Measurements from ENCODE around the gene PIH1D2. TPM values are rescaled to one million over a fixed set of nuclear protein-coding genes. Genes with fewer than 3 reads are reported as not detected.
A peak's percentile ranks its signal among the peaks of the same experiment; 100 is the strongest.

PIH1D2 gene
- total and polyA plus RNA-seq, 2 donors (not counting 1 experiment from before 2014, with no cell fraction given) = 0.06 to 0.67 TPM

GRCh38 chr11:112024773-112025678 is 48.8 kb downstream of the PIH1D2 start, which contains the start of gene DLAT:
DLAT (plus strand) TSS chr11:112025408; CDS start chr11:112025473, 65 bp downstream.
- no peak for TF ChIP-seq EZH2 (IDR thresholded peaks at IDR 0.05; ENCODE audit: borderline replicate concordance, insufficient read depth, low read depth, low read length, poor library complexity, severe bottlenecking)
- TF ChIP-seq, protein P1, sequence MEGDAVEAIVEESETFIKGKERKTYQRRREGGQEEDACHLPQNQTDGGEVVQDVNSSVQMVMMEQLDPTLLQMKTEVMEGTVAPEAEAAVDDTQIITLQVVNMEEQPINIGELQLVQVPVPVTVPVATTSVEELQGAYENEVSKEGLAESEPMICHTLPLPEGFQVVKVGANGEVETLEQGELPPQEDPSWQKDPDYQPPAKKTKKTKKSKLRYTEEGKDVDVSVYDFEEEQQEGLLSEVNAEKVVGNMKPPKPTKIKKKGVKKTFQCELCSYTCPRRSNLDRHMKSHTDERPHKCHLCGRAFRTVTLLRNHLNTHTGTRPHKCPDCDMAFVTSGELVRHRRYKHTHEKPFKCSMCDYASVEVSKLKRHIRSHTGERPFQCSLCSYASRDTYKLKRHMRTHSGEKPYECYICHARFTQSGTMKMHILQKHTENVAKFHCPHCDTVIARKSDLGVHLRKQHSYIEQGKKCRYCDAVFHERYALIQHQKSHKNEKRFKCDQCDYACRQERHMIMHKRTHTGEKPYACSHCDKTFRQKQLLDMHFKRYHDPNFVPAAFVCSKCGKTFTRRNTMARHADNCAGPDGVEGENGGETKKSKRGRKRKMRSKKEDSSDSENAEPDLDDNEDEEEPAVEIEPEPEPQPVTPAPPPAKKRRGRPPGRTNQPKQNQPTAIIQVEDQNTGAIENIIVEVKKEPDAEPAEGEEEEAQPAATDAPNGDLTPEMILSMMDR (IDR thresholded peaks at IDR 0.05) = no peak
- CTCF ChIA-PET = interaction anchor here (0.9 to 1.2 kb wide), 3 partner anchors 49 to 95 kb away, joined by 3 to 4 read pairs (median 3); no protein-coding TSS in a partner anchor
- peak within 1 kb of the TSS; percentile 98 for H3K27ac Mint-ChIP-seq
- Histone ChIP-seq H3K4me1 (ENCODE audit: control insufficient read depth in 2 of 2, insufficient read depth in 2 of 2, low read length in 2 of 2) (peaks cover 18 to 20% of the 10 kb centered on the region in 2 donors), H3K9me3 (ENCODE audit: control extremely low read depth in 1 of 3, control insufficient read depth in 2 of 3, insufficient read depth in 1 of 3, low read length in 2 of 3) (no peaks in the 10 kb centered on the region), H3K27me3 (replicated peaks in 1 of 4; ENCODE audit: control extremely low read depth in 1 of 4, control insufficient read depth in 3 of 4, insufficient read depth in 4 of 4, low read length in 3 of 4) (no peaks in the 10 kb centered on the region), H2AFZ (ENCODE audit: insufficient read depth, low read depth, low read length, poor library complexity, severe bottlenecking) (peak within 1 kb of the TSS; percentile 99), H3K27ac (ENCODE audit: low read length in 2 of 2) (peak within 1 kb of the TSS; percentile 75 to 83), H3K9ac (ENCODE audit: low read length) (peak within 1 kb of the TSS; percentile 99), H3K4me2 (replicated peaks; ENCODE audit: low read depth, low read length, poor library complexity, severe bottlenecking) (peak within 1 kb of the TSS; percentile 95), H4K20me1 (ENCODE audit: control insufficient read depth, insufficient read depth, low read length, poor library complexity, severe bottlenecking) (no peaks in the 10 kb centered on the region), H3K4me3 (ENCODE audit: control extremely low read depth in 1 of 5, extremely low read depth in 1 of 5, insufficient read depth in 1 of 5, low read depth in 2 of 5, low read length in 4 of 5) (peak within 1 kb of the TSS; percentile 76 to 100 (median 98)), H3K36me3 (replicated peaks in 1 of 2; ENCODE audit: control extremely low read depth in 1 of 2, control insufficient read depth in 1 of 2, extremely low read depth in 1 of 2, insufficient read depth in 2 of 2, low read length in 1 of 2) (peaks cover 0 to 19% of the 10 kb centered on the region in 2 experiments), H3K79me2 (ENCODE audit: control insufficient read depth, insufficient read depth, low read length) (peaks cover 23% of the 10 kb centered on the region)
- ATAC-seq (ENCODE audit: low read depth) (peak; percentile 83), DNase-seq (peak; percentile 90)
- H3K27me3 Mint-ChIP-seq = no peaks in the 10 kb centered on the region
- peaks cover 29% of the 10 kb centered on the region for H3K4me1 Mint-ChIP-seq
- WGBS (ENCODE audit: insufficient coverage) = under 1% methylated on average over 71 of the region's 71 CpGs
- no peaks in the 10 kb centered on the region for H3K9me3 Mint-ChIP-seq (ENCODE audit: insufficient read depth)
- intact Hi-C loops (cut with micrococcal nuclease) = loop anchor here (1.0 to 10.0 kb wide), 8 partner anchors 48 to 1730 kb away; partner anchors contain the start of genes CFAP68, FDXACB1, PTS and RDX
- POLR2A ChIA-PET = interaction anchor here (0.6 kb wide), 1 partner anchor 156 kb away, joined by 6 read pairs; no protein-coding TSS in a partner anchor
- peak within 1 kb of the TSS; percentile 100 for H3K4me3 Mint-ChIP-seq
